CD4-positive, alpha-beta T cell treated with Interleukin-17A for 4 hours (primary cell): ENCODE results near the gene TPPP2.

Experiments used
- DNase-seq: peaks from one replicate; pipeline ENCODE4 v3.0.0-alpha.2; 2020; ENCODE audit warnings: mixed read lengths

TPPP2 gene

GRCh38 chr14:21081521-21082142 is 51.6 kb downstream of the TPPP2 start:
- no peak for DNase-seq
